ENCODE data around the gene HSPB7.

Gene HSPB7

GRCh38 chr1:16050328-16050727, 32.5 kb upstream of the HSPB7 start:
- H3K9me3 ChIP-seq: no peaks in the 10 kb centered on the region
- peaks cover 3 to 6% of the 10 kb centered on the region in 2 experiments for H3K4me1 ChIP-seq (ENCODE audit: control insufficient read depth in 1 of 2, insufficient read depth in 1 of 2, low read depth in 1 of 2, low read length in 1 of 2)
- H3K27ac ChIP-seq: no peak overlapping the region
- no peaks in the 10 kb centered on the region for H3K36me3 ChIP-seq
- H3K4me3 ChIP-seq (ENCODE audit: low read depth in 1 of 2, low read length in 1 of 2): no peak overlapping the region
- peaks cover 30% of the 10 kb centered on the region for H3K27me3 ChIP-seq
- no peak for TF ChIP-seq CTCF (IDR thresholded peaks at IDR 0.05)

GRCh38 chr1:16048573-16049189, 30.8 kb upstream of the HSPB7 start:
- Histone ChIP-seq H3K27me3 (peaks cover 30% of the 10 kb centered on the region), H3K4me1 (ENCODE audit: control insufficient read depth in 1 of 2, insufficient read depth in 1 of 2, low read depth in 1 of 2, low read length in 1 of 2) (peaks cover 3 to 6% of the 10 kb centered on the region in 2 experiments), H3K9me3 (no peaks in the 10 kb centered on the region), H3K27ac (no peak overlapping the region), H3K36me3 (no peaks in the 10 kb centered on the region), H3K4me3 (ENCODE audit: low read depth in 1 of 2, low read length in 1 of 2) (no peak overlapping the region)
- no peak for TF ChIP-seq CTCF (IDR thresholded peaks at IDR 0.05)

DNA sequence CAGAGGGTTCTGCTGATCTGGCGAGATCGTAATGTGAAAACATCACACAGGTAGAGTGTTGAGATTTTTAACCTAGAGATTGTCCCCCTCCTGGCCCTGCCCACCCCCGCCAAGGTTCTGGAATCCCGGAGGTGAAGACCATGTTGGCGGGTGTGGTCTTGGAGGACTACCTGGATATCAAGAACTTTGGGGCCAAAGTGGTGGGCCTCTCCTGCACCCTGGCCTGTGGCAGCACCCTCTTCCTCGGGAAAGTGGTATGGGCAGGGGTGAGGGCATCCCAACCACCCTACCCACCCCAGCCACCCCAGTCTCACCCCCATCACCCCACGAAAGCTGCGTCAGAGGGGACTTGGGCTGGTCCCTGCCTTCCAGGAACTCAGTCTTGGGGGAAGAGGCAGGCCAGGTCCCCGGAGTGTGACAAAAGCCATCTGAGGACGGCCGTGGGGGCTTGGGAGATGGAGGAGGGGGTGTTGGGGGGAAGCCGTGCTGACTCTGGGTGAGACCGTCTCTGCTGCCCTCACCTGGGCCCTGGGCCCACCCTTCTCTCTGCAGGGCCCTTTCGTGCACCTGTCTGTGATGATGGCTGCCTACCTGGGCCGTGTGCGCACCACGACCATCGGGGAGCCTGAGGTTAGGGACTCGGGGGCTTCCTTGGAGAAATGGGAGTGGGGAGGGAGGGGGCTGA, 30.1 kb upstream of the HSPB7 start:
- H3K36me3 ChIP-seq: no peaks in the 10 kb centered on the region
- H3K9me3 ChIP-seq: no peaks in the 10 kb centered on the region
- TF ChIP-seq CTCF (IDR thresholded peaks at IDR 0.05): no peak
- peaks cover 30% of the 10 kb centered on the region for H3K27me3 ChIP-seq
- H3K4me1 ChIP-seq (ENCODE audit: control insufficient read depth in 1 of 2, insufficient read depth in 1 of 2, low read depth in 1 of 2, low read length in 1 of 2): peaks cover 3 to 6% of the 10 kb centered on the region in 2 experiments
- no peak overlapping the region for H3K27ac ChIP-seq
- H3K4me3 ChIP-seq (ENCODE audit: low read depth in 1 of 2, low read length in 1 of 2): no peak overlapping the region

- H3K4me1 ChIP-seq (ENCODE audit: control insufficient read depth in 1 of 2, insufficient read depth in 1 of 2, low read depth in 1 of 2, low read length in 1 of 2): peaks cover 3 to 6% of the 10 kb centered on the region in 2 experiments
- H3K36me3 ChIP-seq: no peaks in the 10 kb centered on the region
- H3K9me3 ChIP-seq: no peaks in the 10 kb centered on the region
- no peak overlapping the region for H3K4me3 ChIP-seq (ENCODE audit: low read depth in 1 of 2, low read length in 1 of 2)
- peaks cover 30% of the 10 kb centered on the region for H3K27me3 ChIP-seq
- no peak overlapping the region for H3K27ac ChIP-seq
- TF ChIP-seq CTCF (IDR thresholded peaks at IDR 0.05): no peak
These were observed 29.0 kb upstream of the HSPB7 start for GRCh38 chr1:16046842-16047241.

- TF ChIP-seq CTCF (IDR thresholded peaks at IDR 0.05): no peak
- H3K27me3 ChIP-seq: peaks cover 22% of the 10 kb centered on the region
- H3K4me1 ChIP-seq (ENCODE audit: control insufficient read depth in 1 of 2, insufficient read depth in 1 of 2, low read depth in 1 of 2, low read length in 1 of 2): peaks cover 3 to 5% of the 10 kb centered on the region in 2 experiments
These were observed 26.1 kb upstream of the HSPB7 start for GRCh38 chr1:16043950-16044349.

More at GRCh38 chr1:16043950-16044349, 26.1 kb upstream of the HSPB7 start:
- Histone ChIP-seq H3K36me3 (no peaks in the 10 kb centered on the region), H3K4me3 (ENCODE audit: low read depth in 1 of 2, low read length in 1 of 2) (no peak overlapping the region), H3K27ac (no peak overlapping the region), H3K9me3 (no peaks in the 10 kb centered on the region)

All from neutrophil (primary cell).